Activated naive CD4-positive, alpha-beta T cell (primary cell): ENCODE data around the gene OR5K1.

Experiments used
- DNase-seq, 4 experiments: peaks; one replicate each; lab custom pipeline; 2025; lab: John Stamatoyannopoulos, UW

The OR5K1 gene

GRCh38 chr3:98514948-98515347 is 51.9 kb downstream of the OR5K1 start:
- DNase-seq: no peak

DNA sequence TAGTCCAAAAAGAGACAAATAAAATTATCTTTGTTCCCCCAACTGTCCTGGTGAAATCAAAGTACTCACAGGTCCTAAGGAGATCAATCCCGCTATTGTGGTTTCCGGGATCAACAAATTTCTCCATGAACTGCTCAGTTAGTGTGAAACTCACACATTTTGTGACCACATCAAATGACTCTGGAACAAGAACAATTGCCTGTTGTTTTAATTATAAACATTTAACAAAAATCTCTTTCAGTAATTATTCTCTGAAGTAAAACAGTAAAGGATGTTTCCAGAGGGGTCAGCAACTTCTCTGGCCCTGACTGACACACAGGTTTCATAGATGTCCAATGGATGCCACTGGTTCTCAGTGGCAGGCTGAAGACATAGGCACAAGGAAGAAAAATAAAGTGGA is 55.8 kb downstream of the OR5K1 start:
- no peak for DNase-seq

GRCh38 chr3:98519351-98519750 is 56.4 kb downstream of the OR5K1 start:
- DNase-seq: no peak

- peak in 1 of 4 experiments; percentile 2 for DNase-seq
These were observed 59.0 kb downstream of the OR5K1 start for GRCh38 chr3:98521897-98522543.
